Measurements from ENCODE around the gene CLIP2.
A peak's percentile ranks its signal among the peaks of the same experiment; 100 is the strongest.

Gene CLIP2

GRCh38 chr7:74453322-74454011, 164.3 kb downstream of the CLIP2 start, which contains the start of gene GTF2IRD1:
GTF2IRD1 (plus strand) TSS chr7:74453906; CDS start chr7:74508081, 54,175 bp downstream.
- peaks cover 11% of the 10 kb centered on the region for H3K4me1 ChIP-seq (ENCODE audit: insufficient read depth, poor library complexity, severe bottlenecking)
- H3K27me3 ChIP-seq (ENCODE audit: insufficient read depth, poor library complexity, severe bottlenecking): no peaks in the 10 kb centered on the region
- peak within 1 kb of the TSS; percentile 92 for H3K27ac ChIP-seq (ENCODE audit: poor library complexity, severe bottlenecking)
- DNase-seq (ENCODE audit: low spot score) (no peak), ATAC-seq (ENCODE audit: low read depth) (peak; percentile 66)
- peak within 1 kb of the TSS; percentile 53 for H3K4me3 ChIP-seq (ENCODE audit: severe bottlenecking)
- H3K9me3 ChIP-seq (ENCODE audit: severe bottlenecking): no peaks in the 10 kb centered on the region
- H3K36me3 ChIP-seq (ENCODE audit: low read depth): peaks cover 6% of the 10 kb centered on the region; the same call in 1 of the 2 replicates
- no peak for TF ChIP-seq CTCF (IDR thresholded peaks at IDR 0.05; ENCODE audit: poor library complexity, severe bottlenecking)

- DNase-seq (ENCODE audit: low spot score) (no peak), ATAC-seq (ENCODE audit: low read depth) (no peak)
- H3K36me3 ChIP-seq (ENCODE audit: low read depth): peaks cover 6% of the 10 kb centered on the region; the same call in 1 of the 2 replicates
- peak overlapping the region; percentile 92 for H3K27ac ChIP-seq (ENCODE audit: poor library complexity, severe bottlenecking)
- H3K27me3 ChIP-seq (ENCODE audit: insufficient read depth, poor library complexity, severe bottlenecking): no peaks in the 10 kb centered on the region
- peaks cover 11% of the 10 kb centered on the region for H3K4me1 ChIP-seq (ENCODE audit: insufficient read depth, poor library complexity, severe bottlenecking)
- no peaks in the 10 kb centered on the region for H3K9me3 ChIP-seq (ENCODE audit: severe bottlenecking)
- no peak for TF ChIP-seq CTCF (IDR thresholded peaks at IDR 0.05; ENCODE audit: poor library complexity, severe bottlenecking)
- H3K4me3 ChIP-seq (ENCODE audit: severe bottlenecking): peak overlapping the region; percentile 53
Measured at GRCh38 chr7:74454021-74454924, 165.1 kb downstream of the CLIP2 start.

- DNase-seq (ENCODE audit: low spot score) (no peak), ATAC-seq (ENCODE audit: low read depth) (no peak)
- H3K4me1 ChIP-seq (ENCODE audit: insufficient read depth, poor library complexity, severe bottlenecking): peaks cover 11% of the 10 kb centered on the region
- H3K27me3 ChIP-seq (ENCODE audit: insufficient read depth, poor library complexity, severe bottlenecking): no peaks in the 10 kb centered on the region
- H3K9me3 ChIP-seq (ENCODE audit: severe bottlenecking): no peaks in the 10 kb centered on the region
- no peak for TF ChIP-seq CTCF (IDR thresholded peaks at IDR 0.05; ENCODE audit: poor library complexity, severe bottlenecking)
- peak overlapping the region; percentile 92 for H3K27ac ChIP-seq (ENCODE audit: poor library complexity, severe bottlenecking)
- H3K4me3 ChIP-seq (ENCODE audit: severe bottlenecking): peak overlapping the region; percentile 53
- peaks cover 6% of the 10 kb centered on the region; the same call in 1 of the 2 replicates for H3K36me3 ChIP-seq (ENCODE audit: low read depth)
Measured at GRCh38 chr7:74454925-74455288, 165.7 kb downstream of the CLIP2 start.

GRCh38 chr7:74455291-74455804, 166.1 kb downstream of the CLIP2 start:
- Histone ChIP-seq H3K9me3 (ENCODE audit: severe bottlenecking) (no peaks in the 10 kb centered on the region), H3K27ac (ENCODE audit: poor library complexity, severe bottlenecking) (peak overlapping the region; percentile 92), H3K4me1 (ENCODE audit: insufficient read depth, poor library complexity, severe bottlenecking) (peaks cover 11% of the 10 kb centered on the region), H3K27me3 (ENCODE audit: insufficient read depth, poor library complexity, severe bottlenecking) (no peaks in the 10 kb centered on the region), H3K36me3 (ENCODE audit: low read depth) (peaks cover 6% of the 10 kb centered on the region; the same call in 1 of the 2 replicates), H3K4me3 (ENCODE audit: severe bottlenecking) (peak overlapping the region; percentile 53)
- no peak for DNase-seq (ENCODE audit: low spot score)
- ATAC-seq (ENCODE audit: low read depth): no peak
- no peak for TF ChIP-seq CTCF (IDR thresholded peaks at IDR 0.05; ENCODE audit: poor library complexity, severe bottlenecking)

Data from RWPE2 (cell line).